HG03558 (cell line): ENCODE data around the gene CYP3A7.
"Not testable (repeated sequence)": the region's sequence is repeated elsewhere in the genome, so short reads cannot be mapped to it uniquely, and the experiment has no call there.

ENCODE experiments used
- ATAC-seq: cut with Tn5 transposase; IDR thresholded peaks from one replicate; pipeline ENCODE4 v1.9.1; 2021; ENCODE audit warnings: moderate number of reproducible peaks; ENCODE audit not compliant: unreplicated experiment; ENCODE audit errors: extremely low read depth

CYP3A7 gene

GRCh38 chr7:99677013-99677647, 57.9 kb downstream of the CYP3A7 start:
- ATAC-seq: no peak

GRCh38 chr7:99674995-99675742, 59.8 kb downstream of the CYP3A7 start:
- ATAC-seq: no peak

DNA sequence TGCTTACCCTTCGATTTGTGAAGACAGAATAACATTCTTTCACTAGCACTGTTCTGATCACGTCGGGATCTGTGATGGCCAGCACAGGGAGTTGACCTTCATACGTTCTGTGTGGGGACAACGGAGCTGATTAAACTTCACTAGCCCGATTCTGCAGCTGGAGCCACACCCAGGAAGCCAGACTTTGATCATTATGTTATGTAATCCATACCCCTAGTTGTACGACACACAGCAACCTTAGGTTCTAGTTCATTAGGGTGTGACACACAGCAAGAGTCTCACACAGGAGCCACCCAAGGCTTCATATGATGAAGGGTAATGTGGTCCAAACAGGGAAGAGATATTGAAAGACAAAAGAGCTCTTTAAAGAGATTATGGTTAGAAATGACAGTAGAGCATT, 62.4 kb downstream of the CYP3A7 start:
- no peak for ATAC-seq

GRCh38 chr7:99669782-99670181, 65.2 kb downstream of the CYP3A7 start:
- no peak for ATAC-seq

- ATAC-seq: no peak
Observed at GRCh38 chr7:99668541-99668940, 66.5 kb downstream of the CYP3A7 start.

DNA sequence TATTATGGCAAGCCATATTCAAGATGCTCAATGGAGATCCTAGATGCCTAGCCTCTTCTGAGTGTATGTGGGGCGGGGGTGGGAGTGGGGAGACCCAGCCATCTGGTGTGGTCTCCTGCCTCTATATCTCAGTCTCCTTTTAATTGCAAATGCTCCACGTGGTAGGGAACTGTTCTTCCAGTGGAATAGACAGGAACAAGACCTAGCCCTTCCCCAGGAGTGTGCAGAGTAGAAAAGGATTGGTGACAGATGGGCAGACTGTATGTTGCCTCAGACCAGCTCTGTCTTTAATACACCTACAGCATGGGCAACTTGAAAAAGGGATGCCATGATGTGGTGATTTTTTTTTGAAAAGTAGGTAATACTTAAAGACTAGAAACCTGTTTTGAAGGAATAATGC, 67.8 kb downstream of the CYP3A7 start:
- no peak for ATAC-seq

GRCh38 chr7:99666013-99666395, 69.0 kb downstream of the CYP3A7 start:
- ATAC-seq: no peak

DNA sequence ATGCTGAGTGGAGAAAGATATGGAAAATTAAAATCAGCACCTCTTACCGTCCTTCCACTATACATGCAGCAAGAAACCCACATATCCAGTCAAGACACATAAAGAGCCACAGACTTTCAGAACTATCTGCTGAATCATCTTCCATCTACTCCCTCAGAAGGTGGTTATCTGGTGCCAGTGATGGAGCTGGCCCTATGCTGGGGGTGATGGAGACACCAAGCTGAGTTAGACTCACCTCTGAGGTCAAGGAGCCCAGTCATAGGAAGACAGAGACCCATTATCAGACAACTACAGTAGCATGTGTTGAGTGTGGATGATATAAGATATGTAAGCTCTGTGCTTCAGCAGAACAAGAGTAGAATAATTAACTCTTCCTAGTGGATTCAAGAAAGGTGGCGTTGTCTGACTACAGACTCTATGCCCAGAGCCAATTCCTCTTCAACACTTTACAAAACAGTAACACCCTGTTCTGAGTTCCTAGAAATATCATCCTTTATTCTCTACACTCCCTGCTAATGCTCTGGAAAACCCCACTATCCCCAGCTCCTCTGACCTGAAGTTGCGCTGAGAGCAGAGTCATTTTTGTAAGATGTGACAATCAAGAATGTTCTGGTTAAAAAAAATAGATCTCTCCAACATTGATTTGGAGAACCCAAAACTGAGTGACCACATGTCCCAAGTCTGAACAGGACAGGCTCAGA, 69.5 kb downstream of the CYP3A7 start:
- ATAC-seq: no peak

GRCh38 chr7:99657879-99658278, 77.1 kb downstream of the CYP3A7 start:
- ATAC-seq: not testable (repeated sequence)
